GM19193 (cell line): ENCODE data around the gene LAG3.

Experiments
- POLR2A ChIP-seq: IDR thresholded peaks from 4 replicates; pipeline ENCODE4 v1.6.1; 2011; ENCODE audit not compliant: insufficient read depth, insufficient read length; ENCODE audit errors: extremely low read depth

The LAG3 gene

DNA sequence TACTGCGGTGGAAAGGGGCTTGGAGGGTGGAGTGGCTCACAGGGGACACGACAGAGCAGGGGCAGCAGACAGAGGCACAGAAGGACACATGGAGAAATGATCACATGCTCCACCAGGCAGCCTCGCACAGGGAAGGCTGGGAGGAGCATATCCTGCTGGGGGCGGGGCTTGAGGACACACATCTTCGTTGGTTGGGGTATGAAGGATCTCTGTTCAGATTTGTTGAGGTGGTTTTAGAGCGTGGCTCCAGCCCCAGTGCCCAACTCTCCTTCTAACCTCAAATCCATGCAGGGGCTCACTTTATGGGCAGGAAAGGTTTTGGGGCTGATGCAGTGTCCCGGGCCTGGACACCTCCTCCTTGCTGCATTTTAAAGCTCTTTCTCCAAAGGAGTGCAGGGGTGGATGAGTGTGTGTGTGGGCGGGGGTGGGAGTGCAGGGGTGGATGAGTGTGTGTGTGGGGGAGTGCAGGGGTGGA lies 55.2 kb downstream of the LAG3 start:
- TF ChIP-seq POLR2A, result no peak
